Omental fat pad (tissue), 4 donors: ENCODE measurements around the gene NTRK3. TPM values are rescaled to one million over a fixed set of nuclear protein-coding genes. Genes with fewer than 3 reads are reported as not detected.

Experiments
- ATAC-seq: fragments of 150-250 bp; one replicate; pipeline ENCODE4 v1.9.1; 2016; ENCODE audit warnings: mild to moderate bottlenecking, moderate library complexity; ENCODE audit not compliant: low FRiP score
- DNase-seq: peaks from one replicate; pipeline ENCODE4 v3.0.0-alpha.2; 2019; ENCODE audit warnings: low spot score
- CTCF ChIP-seq, 3 donors: fragments of 450-650 bp; IDR thresholded peaks; one replicate each; pipeline ENCODE4 v1.5.1; 2016 to 2017; ENCODE audit warnings: antibody characterized with exemption in 3 of 3, mild to moderate bottlenecking in 3 of 3, moderate library complexity in 2 of 3
- total RNA-seq, 4 donors: library from RNA; depleted of rRNA; stranded (reverse); fragments of >200 nt; gene quantifications; one replicate each; pipeline ENCODE4 v1.1.0, GENCODE V29; 2016

Gene NTRK3
- total RNA-seq, 4 donors from 2014 or later: 0.75 to 5.2 (median 3.6) TPM

- ATAC-seq: no peak
- no peak for TF ChIP-seq CTCF (IDR thresholded peaks at IDR 0.05)
- no peak for DNase-seq
These were observed 22.6 kb downstream of the NTRK3 start for GRCh38 chr15:88233921-88234320.

GRCh38 chr15:88232771-88233201, 23.8 kb downstream of the NTRK3 start:
- ATAC-seq (no peak), DNase-seq (no peak)
- no peak for TF ChIP-seq CTCF (IDR thresholded peaks at IDR 0.05)

- no peak for DNase-seq
- ATAC-seq: no peak
- no peak for TF ChIP-seq CTCF (IDR thresholded peaks at IDR 0.05)
These were observed 24.5 kb downstream of the NTRK3 start for GRCh38 chr15:88231909-88232644.

- no peak for DNase-seq
- no peak for ATAC-seq
- TF ChIP-seq CTCF (IDR thresholded peaks at IDR 0.05): no peak
These were observed 25.7 kb downstream of the NTRK3 start for GRCh38 chr15:88230823-88231222.

GRCh38 chr15:88225461-88225860, 31.1 kb downstream of the NTRK3 start:
- DNase-seq: no peak
- no peak for TF ChIP-seq CTCF (IDR thresholded peaks at IDR 0.05)
- no peak for ATAC-seq

- no peak for TF ChIP-seq CTCF (IDR thresholded peaks at IDR 0.05)
- ATAC-seq (no peak), DNase-seq (no peak)
These were observed 33.5 kb downstream of the NTRK3 start for GRCh38 chr15:88223084-88223483.

- TF ChIP-seq CTCF (IDR thresholded peaks at IDR 0.05): no peak
- no peak for DNase-seq
- ATAC-seq: no peak
These were observed 34.7 kb downstream of the NTRK3 start for GRCh38 chr15:88221836-88222235.
